ENCODE results near the gene AQR. TPM values are rescaled to one million over a fixed set of nuclear protein-coding genes. Genes with fewer than 3 reads are reported as not detected.

AQR gene
- total and polyA plus RNA-seq, 2 experiments from 2014 or later, result 42.3 to 67.3 TPM

DNA sequence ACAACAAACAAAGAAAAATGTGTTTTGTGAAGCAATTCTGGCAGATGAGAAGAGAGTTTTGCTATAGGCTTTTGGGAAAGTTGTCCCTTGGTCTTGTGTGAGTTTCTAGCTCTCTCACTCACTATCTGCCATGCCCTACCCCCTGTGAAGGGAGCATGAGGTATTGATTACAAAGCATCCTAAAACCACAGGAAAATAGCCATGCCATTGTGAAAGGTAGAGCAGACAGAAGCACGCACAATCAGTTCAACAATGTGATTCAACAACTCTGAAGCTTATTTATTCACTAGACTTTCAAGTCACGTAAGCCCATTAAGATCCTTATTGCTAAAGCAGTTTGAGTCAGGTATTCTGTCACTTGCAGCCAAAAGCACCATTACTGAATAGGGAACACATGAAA, 6.5 kb upstream of the AQR start (continued):
- TF ChIP-seq STAT1 (IDR thresholded peaks at IDR 0.05; ENCODE audit: unreplicated experiment) (no peak), EZH2 (IDR thresholded peaks at IDR 0.05; ENCODE audit: low read depth, unreplicated experiment) (no peak), POLR2AphosphoS5 (IDR thresholded peaks at IDR 0.05; ENCODE audit: low read depth) (no peak), ZNF114 (CRISPR knock-in tag; IDR thresholded peaks at IDR 0.05) (no peak), ETS1 (IDR thresholded peaks at IDR 0.05) (no peak)

GRCh38 chr15:34973512-34973911, 4.0 kb upstream of the AQR start:
- H3K4me3 Mint-ChIP-seq, result no peak overlapping the region
- H3K9me2 ChIP-seq (ENCODE audit: insufficient read depth), result no peaks in the 10 kb centered on the region
- no peak for DNase-seq (ENCODE audit: low spot score)
- no peak for TF ChIP-seq REST (IDR thresholded peaks at IDR 0.05; ENCODE audit: unreplicated experiment)
- TF ChIP-seq EZH2 (IDR thresholded peaks at IDR 0.05; ENCODE audit: low read depth, unreplicated experiment), result no peak
- TF ChIP-seq JUNB (IDR thresholded peaks at IDR 0.05; ENCODE audit: unreplicated experiment), result no peak
- TF ChIP-seq POLR2AphosphoS5 (IDR thresholded peaks at IDR 0.05; ENCODE audit: low read depth), result no peak
- TF ChIP-seq ZNF114 (CRISPR knock-in tag; IDR thresholded peaks at IDR 0.05), result no peak
- no peak for TF ChIP-seq NANOG (IDR thresholded peaks at IDR 0.05; ENCODE audit: borderline replicate concordance)
- TF ChIP-seq ZNF331 (CRISPR knock-in tag; IDR thresholded peaks at IDR 0.05; ENCODE audit: low read depth), result no peak
- TF ChIP-seq, protein P1, sequence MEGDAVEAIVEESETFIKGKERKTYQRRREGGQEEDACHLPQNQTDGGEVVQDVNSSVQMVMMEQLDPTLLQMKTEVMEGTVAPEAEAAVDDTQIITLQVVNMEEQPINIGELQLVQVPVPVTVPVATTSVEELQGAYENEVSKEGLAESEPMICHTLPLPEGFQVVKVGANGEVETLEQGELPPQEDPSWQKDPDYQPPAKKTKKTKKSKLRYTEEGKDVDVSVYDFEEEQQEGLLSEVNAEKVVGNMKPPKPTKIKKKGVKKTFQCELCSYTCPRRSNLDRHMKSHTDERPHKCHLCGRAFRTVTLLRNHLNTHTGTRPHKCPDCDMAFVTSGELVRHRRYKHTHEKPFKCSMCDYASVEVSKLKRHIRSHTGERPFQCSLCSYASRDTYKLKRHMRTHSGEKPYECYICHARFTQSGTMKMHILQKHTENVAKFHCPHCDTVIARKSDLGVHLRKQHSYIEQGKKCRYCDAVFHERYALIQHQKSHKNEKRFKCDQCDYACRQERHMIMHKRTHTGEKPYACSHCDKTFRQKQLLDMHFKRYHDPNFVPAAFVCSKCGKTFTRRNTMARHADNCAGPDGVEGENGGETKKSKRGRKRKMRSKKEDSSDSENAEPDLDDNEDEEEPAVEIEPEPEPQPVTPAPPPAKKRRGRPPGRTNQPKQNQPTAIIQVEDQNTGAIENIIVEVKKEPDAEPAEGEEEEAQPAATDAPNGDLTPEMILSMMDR (conservative IDR thresholded peaks at IDR 0.05; ENCODE audit: low read depth in 2 of 2), result no peak
- TF ChIP-seq ZNF462 (CRISPR knock-in tag; IDR thresholded peaks at IDR 0.05), result no peak
- no peak for TF ChIP-seq EZH2phosphoT487 (IDR thresholded peaks at IDR 0.05; ENCODE audit: unreplicated experiment)
- TF ChIP-seq CREB1 (CRISPR knock-in tag; IDR thresholded peaks at IDR 0.05; ENCODE audit: low read depth), result no peak
- TF ChIP-seq STAT1 (IDR thresholded peaks at IDR 0.05; ENCODE audit: unreplicated experiment), result no peak

More at GRCh38 chr15:34973512-34973911, 4.0 kb upstream of the AQR start:
- Histone ChIP-seq H3K27ac (ENCODE audit: low read depth) (no peak overlapping the region), H4K20me1 (replicated peaks; ENCODE audit: insufficient read depth) (0 out of 2 replicates have a peak, but pooled peaks cover 3% of the 10 kb centered on the region), H3K4me2 (no peak overlapping the region), H3K79me2 (replicated peaks; ENCODE audit: insufficient read depth) (peaks cover 13% of the 10 kb centered on the region), H3K4me1 (ENCODE audit: insufficient read depth) (peaks cover 6% of the 10 kb centered on the region), H3F3A (replicated peaks; ENCODE audit: low read depth) (no peaks in the 10 kb centered on the region; the same call in 1 of the 2 replicates), H3K4me3 (no peak overlapping the region), H3K27me3 (ENCODE audit: insufficient read depth) (no peaks in the 10 kb centered on the region), H2AFZ (no peak overlapping the region), H3K36me3 (ENCODE audit: insufficient read depth) (no peaks in the 10 kb centered on the region)
- ATAC-seq, result no peak
- peaks cover 9% of the 10 kb centered on the region for H3K27me3 Mint-ChIP-seq (ENCODE audit: insufficient read depth, low read depth, poor library complexity)
- H3K9me3 Mint-ChIP-seq, result peaks cover 2% of the 10 kb centered on the region; the same call in 1 of the 3 replicates
- H3K36me3 Mint-ChIP-seq (ENCODE audit: low read depth), result peaks cover 15% of the 10 kb centered on the region; the same call in 2 of the 3 replicates
- H3K4me1 Mint-ChIP-seq, result peaks cover 15% of the 10 kb centered on the region
- H3K27ac Mint-ChIP-seq, result no peak overlapping the region

All from GM23338 (cell line).